ENCODE measurements around the gene GASK1A. TPM values are rescaled to one million over a fixed set of nuclear protein-coding genes. Genes with fewer than 3 reads are reported as not detected.

Gene GASK1A
- total RNA-seq, 3 donors from 2014 or later = 1.2 to 10.0 (median 3.6) TPM

DNA sequence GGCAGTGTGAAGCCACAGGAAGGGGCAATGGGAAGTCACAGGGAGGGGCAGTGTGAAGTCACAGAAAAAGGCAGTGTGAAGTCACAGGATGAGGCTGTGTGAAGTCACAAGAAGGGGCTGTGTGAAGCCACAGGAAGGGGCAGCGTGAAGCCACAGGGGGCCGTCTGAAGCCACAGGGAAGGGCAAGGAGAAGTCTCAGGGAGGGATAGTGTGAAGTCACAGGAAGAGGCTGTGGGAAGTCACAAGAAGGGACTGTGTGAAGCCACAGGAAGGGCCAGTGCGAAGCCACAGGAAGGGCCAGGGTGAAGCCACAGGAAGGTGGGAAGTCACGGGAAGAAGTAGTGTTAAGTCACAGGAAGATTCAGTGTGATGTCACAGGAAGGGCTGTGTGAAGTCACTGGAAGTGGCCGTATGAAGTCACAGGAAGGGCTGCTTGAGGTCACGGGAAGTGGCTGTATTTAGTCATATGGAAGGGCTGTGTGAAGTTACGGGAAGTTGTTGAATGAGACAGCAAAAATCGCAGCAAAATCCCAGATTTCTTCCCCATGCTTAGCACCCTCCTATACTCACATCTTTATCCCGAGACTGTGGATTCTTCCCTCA is 38.6 kb downstream of the GASK1A start:
- Histone ChIP-seq H3K4me3 (no peak overlapping the region), H3K9me3 (peaks cover 3% of the 10 kb centered on the region), H3K36me3 (ENCODE audit: low read depth) (no peaks in the 10 kb centered on the region), H3K4me1 (ENCODE audit: low read depth) (no peaks in the 10 kb centered on the region)
- ATAC-seq (no peak), DNase-seq (no peak)
- TF ChIP-seq, protein P1, sequence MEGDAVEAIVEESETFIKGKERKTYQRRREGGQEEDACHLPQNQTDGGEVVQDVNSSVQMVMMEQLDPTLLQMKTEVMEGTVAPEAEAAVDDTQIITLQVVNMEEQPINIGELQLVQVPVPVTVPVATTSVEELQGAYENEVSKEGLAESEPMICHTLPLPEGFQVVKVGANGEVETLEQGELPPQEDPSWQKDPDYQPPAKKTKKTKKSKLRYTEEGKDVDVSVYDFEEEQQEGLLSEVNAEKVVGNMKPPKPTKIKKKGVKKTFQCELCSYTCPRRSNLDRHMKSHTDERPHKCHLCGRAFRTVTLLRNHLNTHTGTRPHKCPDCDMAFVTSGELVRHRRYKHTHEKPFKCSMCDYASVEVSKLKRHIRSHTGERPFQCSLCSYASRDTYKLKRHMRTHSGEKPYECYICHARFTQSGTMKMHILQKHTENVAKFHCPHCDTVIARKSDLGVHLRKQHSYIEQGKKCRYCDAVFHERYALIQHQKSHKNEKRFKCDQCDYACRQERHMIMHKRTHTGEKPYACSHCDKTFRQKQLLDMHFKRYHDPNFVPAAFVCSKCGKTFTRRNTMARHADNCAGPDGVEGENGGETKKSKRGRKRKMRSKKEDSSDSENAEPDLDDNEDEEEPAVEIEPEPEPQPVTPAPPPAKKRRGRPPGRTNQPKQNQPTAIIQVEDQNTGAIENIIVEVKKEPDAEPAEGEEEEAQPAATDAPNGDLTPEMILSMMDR (IDR thresholded peaks at IDR 0.05) = no peak
- intact Hi-C loops (cut with DNase I, micrococcal nuclease) = no loop called here

DNA sequence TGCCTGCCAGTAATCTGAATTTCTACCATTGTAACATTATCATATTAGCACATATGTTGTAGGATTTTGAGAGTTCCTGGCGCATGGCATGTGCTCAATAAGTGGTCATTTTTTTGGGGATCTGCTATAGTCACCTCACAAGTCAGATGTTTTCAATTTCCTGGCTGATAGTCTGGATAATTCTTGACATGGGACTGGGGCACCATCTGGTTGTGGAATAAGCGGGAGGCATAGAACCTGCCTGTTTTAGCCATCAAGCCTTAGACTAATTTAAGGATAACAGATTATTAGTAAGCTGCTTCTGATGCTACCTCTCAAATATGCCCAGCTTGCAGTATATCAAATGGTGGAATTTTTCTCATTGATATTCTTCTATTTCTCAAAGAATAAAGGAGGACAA is 39.1 kb downstream of the GASK1A start:
- Histone ChIP-seq H3K4me3 (no peak overlapping the region), H3K36me3 (ENCODE audit: low read depth) (no peaks in the 10 kb centered on the region), H3K4me1 (ENCODE audit: low read depth) (no peaks in the 10 kb centered on the region), H3K9me3 (peaks cover 1% of the 10 kb centered on the region)
- DNase-seq = no peak
- TF ChIP-seq, protein P1 (IDR thresholded peaks at IDR 0.05) = no peak
- intact Hi-C loops (cut with DNase I, micrococcal nuclease) = no loop called here
- no peak for ATAC-seq

- Histone ChIP-seq H3K9me3 (no peaks in the 10 kb centered on the region), H3K4me1 (ENCODE audit: low read depth) (no peaks in the 10 kb centered on the region), H3K36me3 (ENCODE audit: low read depth) (no peaks in the 10 kb centered on the region), H3K4me3 (no peak overlapping the region)
- ATAC-seq (no peak), DNase-seq (no peak)
- intact Hi-C loops (cut with DNase I, micrococcal nuclease) = no loop called here
- TF ChIP-seq, protein P1 (IDR thresholded peaks at IDR 0.05) = no peak
Observed at GRCh38 chr3:43019006-43019809, 40.1 kb downstream of the GASK1A start.

GRCh38 chr3:43019826-43020225 is 40.7 kb downstream of the GASK1A start:
- no peaks in the 10 kb centered on the region for H3K4me1 ChIP-seq (ENCODE audit: low read depth)
- no peak for DNase-seq
- ATAC-seq = no peak
- H3K9me3 ChIP-seq = no peaks in the 10 kb centered on the region
- TF ChIP-seq, protein P1 (IDR thresholded peaks at IDR 0.05) = no peak
- intact Hi-C loops (cut with DNase I, micrococcal nuclease) = no loop called here
- no peaks in the 10 kb centered on the region for H3K36me3 ChIP-seq (ENCODE audit: low read depth)
- H3K4me3 ChIP-seq = no peak overlapping the region

DNA sequence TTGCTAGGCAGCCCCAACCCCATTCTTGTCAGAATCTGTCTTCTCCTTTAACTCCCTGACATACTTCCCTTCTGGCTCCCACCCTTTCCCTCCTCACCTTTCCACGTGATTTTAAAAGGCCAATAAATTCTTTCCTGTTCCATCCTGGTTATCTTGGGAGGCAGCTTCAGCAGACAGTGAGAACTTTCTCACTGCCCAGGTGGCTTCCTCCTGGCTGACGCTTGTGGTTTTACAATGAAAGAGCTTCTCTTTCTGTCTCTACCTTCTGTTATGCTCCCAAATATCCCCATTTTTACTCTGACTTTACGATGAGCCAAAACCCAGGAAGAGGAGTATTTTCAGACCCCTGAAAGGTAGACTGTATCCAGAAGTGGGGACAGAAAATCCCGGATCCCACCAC is 42.1 kb downstream of the GASK1A start:
- Histone ChIP-seq H3K36me3 (ENCODE audit: low read depth) (no peaks in the 10 kb centered on the region), H3K9me3 (no peaks in the 10 kb centered on the region), H3K4me1 (ENCODE audit: low read depth) (no peaks in the 10 kb centered on the region), H3K4me3 (no peak overlapping the region)
- no peak for DNase-seq
- intact Hi-C loops (cut with DNase I, micrococcal nuclease) = no loop called here
- TF ChIP-seq, protein P1 (IDR thresholded peaks at IDR 0.05) = no peak
- ATAC-seq = no peak
